Measurements from ENCODE around the gene GASK1A. TPM values are rescaled to one million over a fixed set of nuclear protein-coding genes. Genes with fewer than 3 reads are reported as not detected.

Gene GASK1A
- total RNA-seq, 1 donor from 2014 or later: 25.8 TPM

DNA sequence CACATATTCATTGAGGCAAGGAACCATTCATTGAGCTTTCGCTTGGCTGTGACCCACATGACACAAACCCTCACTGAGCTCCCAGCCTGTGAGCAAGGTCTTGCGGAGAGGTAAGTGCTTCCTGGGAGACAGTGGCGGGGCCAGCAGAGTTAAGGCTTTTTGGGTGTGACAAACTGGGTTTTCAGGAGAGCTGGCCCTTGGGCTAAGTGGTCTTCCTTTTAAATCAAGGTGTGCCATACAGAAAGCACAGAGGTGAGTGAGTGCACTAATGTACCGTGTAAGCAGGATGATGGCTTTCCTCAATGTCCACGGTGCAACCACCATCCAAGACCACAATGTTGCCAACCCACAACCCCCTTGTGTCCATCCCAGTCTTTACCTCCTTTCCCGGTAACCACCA is 98.2 kb downstream of the GASK1A start:
- H3K27me3 ChIP-seq: no peaks in the 10 kb centered on the region
- DNase-seq (ENCODE audit: low spot score in 2 of 2): peak in 1 of 2 donors; percentile 51
- intact Hi-C loops (cut with DNase I): no loop called here
- H3K27ac ChIP-seq: no peak overlapping the region
- no peak for TF ChIP-seq CTCF (IDR thresholded peaks at IDR 0.05)
- peaks cover 23 to 32% of the 10 kb centered on the region in 2 donors for H3K36me3 ChIP-seq
- no peak overlapping the region for H3K4me3 ChIP-seq
- H3K4me1 ChIP-seq: no peaks in the 10 kb centered on the region
- no peaks in the 10 kb centered on the region for H3K9me3 ChIP-seq

- Histone ChIP-seq H3K36me3 (peaks cover 23 to 32% of the 10 kb centered on the region in 2 donors), H3K4me1 (no peaks in the 10 kb centered on the region), H3K27ac (no peak overlapping the region), H3K27me3 (no peaks in the 10 kb centered on the region), H3K4me3 (no peak overlapping the region), H3K9me3 (no peaks in the 10 kb centered on the region)
- no peak for DNase-seq (ENCODE audit: low spot score in 2 of 2)
- intact Hi-C loops (cut with DNase I): no loop called here
- TF ChIP-seq CTCF (IDR thresholded peaks at IDR 0.05): no peak
Observed at GRCh38 chr3:43077707-43078106, 98.6 kb downstream of the GASK1A start.

DNA sequence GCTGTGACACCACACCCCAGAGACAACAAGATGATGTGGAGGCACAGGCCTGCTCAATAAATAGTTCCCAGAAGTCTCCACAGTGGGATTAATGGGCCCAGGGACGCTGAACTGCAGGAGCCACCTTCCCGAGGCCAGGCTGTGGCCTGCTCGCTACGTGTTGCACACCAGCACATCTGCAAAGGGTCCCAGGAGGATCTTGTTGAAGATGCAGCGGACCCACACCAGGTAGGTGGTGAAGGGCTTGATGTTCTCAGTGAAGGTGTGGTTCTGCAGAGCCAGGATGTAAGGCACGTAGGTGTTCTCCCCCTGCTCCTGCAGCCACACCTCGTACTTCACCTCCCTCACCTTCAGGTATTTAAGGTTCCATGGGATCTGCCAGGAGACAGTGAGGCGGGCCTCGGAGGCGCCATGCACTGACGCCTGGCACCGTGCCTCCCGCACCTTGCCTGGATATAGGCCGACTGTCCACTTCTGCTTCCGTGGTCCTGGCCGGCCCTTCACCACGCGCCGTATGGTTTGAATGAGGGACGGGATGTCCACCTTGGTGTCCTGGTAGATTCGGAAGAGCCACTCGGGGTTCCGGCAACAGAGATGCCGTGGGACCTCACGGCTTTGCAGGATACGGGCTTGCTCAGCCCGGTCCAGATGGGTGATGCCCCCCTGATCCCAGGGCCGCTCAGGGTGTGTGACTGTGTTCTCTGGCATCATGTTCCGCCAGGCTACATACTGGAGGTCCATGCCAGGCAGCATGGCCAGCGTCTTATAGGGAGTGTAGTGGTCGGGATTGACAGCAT is 100.6 kb downstream of the GASK1A start:
- Histone ChIP-seq H3K36me3 (peaks cover 23 to 32% of the 10 kb centered on the region in 2 donors), H3K27me3 (no peaks in the 10 kb centered on the region), H3K9me3 (no peaks in the 10 kb centered on the region), H3K27ac (no peak overlapping the region), H3K4me1 (no peaks in the 10 kb centered on the region), H3K4me3 (no peak overlapping the region)
- TF ChIP-seq CTCF (IDR thresholded peaks at IDR 0.05): no peak
- DNase-seq (ENCODE audit: low spot score in 2 of 2): peak in 1 of 2 donors; percentile 40
- intact Hi-C loops (cut with DNase I): no loop called here

GRCh38 chr3:43080726-43081568 is 101.8 kb downstream of the GASK1A start:
- intact Hi-C loops (cut with DNase I): no loop called here
- H3K4me3 ChIP-seq: no peak overlapping the region
- no peak overlapping the region for H3K27ac ChIP-seq
- peak in 1 of 2 donors; percentile 51 for DNase-seq (ENCODE audit: low spot score in 2 of 2)
- no peaks in the 10 kb centered on the region for H3K4me1 ChIP-seq
- no peak for TF ChIP-seq CTCF (IDR thresholded peaks at IDR 0.05)
- no peaks in the 10 kb centered on the region for H3K9me3 ChIP-seq
- peaks cover 23 to 32% of the 10 kb centered on the region in 2 donors for H3K36me3 ChIP-seq
- H3K27me3 ChIP-seq: no peaks in the 10 kb centered on the region

GRCh38 chr3:43081796-43082195 is 102.7 kb downstream of the GASK1A start:
- no peaks in the 10 kb centered on the region for H3K27me3 ChIP-seq
- H3K9me3 ChIP-seq: no peaks in the 10 kb centered on the region
- no peak overlapping the region for H3K27ac ChIP-seq
- peaks cover 23 to 32% of the 10 kb centered on the region in 2 donors for H3K36me3 ChIP-seq
- DNase-seq (ENCODE audit: low spot score in 2 of 2): no peak
- no peaks in the 10 kb centered on the region for H3K4me1 ChIP-seq
- no peak overlapping the region for H3K4me3 ChIP-seq
- intact Hi-C loops (cut with DNase I): no loop called here
- TF ChIP-seq CTCF (IDR thresholded peaks at IDR 0.05): no peak

Data from ascending aorta (tissue), 2 donors.